Measurements from ENCODE around the gene BORCS5.
A peak's percentile ranks its signal among the peaks of the same experiment; 100 is the strongest.
"Not testable (repeated sequence)": the region's sequence is repeated elsewhere in the genome, so short reads cannot be mapped to it uniquely, and the experiment has no call there.

BORCS5 gene

GRCh38 chr12:12356896-12357718 lies at the start of gene BORCS5:
Gene BORCS5, plus strand, starts transcription at chr12:12357078. Its CDS starts 374 bp downstream, at chr12:12357452.
- DNase-seq (ENCODE audit: low spot score), result peak; percentile 100

DNA sequence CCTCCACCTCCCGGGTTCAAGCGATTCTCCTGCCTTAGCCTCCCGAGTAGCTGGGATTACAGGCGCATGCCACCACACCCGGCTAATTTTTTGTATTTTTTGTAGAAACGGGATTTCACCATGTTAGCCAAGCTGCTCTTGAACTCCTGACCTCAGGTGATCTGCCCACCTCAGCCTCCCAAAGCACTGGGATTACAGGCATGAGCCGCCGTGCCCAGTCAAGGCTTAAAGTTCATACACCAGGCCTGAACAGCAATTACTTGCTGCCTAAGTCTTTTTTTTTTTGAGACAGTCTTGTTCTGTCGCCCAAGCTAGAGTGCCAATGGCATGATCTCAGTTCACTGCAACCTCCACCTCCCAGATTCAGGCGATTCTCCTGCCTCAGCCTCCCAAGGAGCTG lies 46.2 kb upstream of the BORCS5 start:
- not testable (repeated sequence) for DNase-seq (ENCODE audit: low spot score)

GRCh38 chr12:12315838-12316237 lies 41.0 kb upstream of the BORCS5 start:
- DNase-seq (ENCODE audit: low spot score), result no peak

GRCh38 chr12:12319451-12320183 lies 37.3 kb upstream of the BORCS5 start:
- peak; percentile 55 for DNase-seq (ENCODE audit: low spot score)

DNA sequence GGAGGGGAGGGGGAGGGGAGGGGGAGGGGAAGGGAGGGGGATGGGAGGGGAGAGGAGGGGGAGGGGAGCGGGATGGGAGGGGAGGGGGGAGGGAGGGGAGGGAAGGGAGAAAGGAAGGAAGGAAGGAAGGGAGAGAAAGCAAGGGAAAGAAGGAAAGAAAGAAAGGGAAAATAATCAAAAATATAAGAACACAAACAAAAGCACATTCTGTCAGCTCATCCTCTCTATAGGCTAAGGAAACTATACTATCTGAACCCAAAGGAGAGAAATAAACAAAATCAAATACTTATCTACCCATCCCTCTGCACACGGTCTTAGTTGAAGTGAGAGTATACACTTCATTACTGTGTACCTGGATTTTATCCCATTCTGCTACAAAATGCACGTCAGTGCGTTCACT lies 33.8 kb upstream of the BORCS5 start:
- no peak for DNase-seq (ENCODE audit: low spot score)

DNA sequence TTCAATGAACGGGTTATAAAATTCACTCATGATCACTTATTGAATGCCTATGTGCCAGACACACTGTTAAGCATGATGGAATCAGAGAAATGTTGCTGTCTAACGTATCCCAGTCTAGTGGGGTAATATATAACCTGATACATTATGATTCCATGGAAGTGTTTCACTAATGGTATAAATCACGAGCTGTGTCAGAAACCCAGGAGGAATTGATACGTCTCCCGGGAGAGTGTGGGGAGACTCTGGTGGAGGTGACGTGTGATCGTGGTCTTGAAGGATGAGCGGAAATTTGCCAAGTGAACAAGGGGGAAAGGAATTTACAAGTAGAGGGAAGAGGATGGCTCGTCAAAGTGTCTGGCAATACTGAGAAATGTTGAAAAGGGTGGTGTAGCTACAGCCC lies 33.3 kb upstream of the BORCS5 start:
- DNase-seq (ENCODE audit: low spot score), result no peak

- DNase-seq (ENCODE audit: low spot score), result no peak
These were observed 30.6 kb upstream of the BORCS5 start for GRCh38 chr12:12326262-12326661.

DNA sequence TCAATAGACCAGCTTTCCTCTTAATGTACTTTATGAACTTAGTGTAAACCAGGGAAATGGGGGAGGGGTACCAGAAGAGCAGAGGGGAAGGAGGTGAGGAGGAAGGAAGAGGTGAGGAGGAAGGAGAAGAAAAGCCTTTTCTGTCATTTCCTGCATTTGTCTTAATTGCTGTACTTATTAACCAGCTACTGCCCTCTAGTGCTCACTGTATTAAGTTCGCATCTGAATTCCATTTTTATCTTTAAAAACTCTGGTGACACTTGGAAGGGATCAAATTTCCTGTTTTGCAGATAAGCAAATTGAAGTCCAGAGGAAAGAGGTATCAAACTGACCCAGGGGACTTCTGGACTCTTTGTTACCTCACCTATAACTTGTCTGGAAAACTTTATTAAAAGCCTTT lies 29.1 kb upstream of the BORCS5 start:
- peak; percentile 86 for DNase-seq (ENCODE audit: low spot score)

DNA sequence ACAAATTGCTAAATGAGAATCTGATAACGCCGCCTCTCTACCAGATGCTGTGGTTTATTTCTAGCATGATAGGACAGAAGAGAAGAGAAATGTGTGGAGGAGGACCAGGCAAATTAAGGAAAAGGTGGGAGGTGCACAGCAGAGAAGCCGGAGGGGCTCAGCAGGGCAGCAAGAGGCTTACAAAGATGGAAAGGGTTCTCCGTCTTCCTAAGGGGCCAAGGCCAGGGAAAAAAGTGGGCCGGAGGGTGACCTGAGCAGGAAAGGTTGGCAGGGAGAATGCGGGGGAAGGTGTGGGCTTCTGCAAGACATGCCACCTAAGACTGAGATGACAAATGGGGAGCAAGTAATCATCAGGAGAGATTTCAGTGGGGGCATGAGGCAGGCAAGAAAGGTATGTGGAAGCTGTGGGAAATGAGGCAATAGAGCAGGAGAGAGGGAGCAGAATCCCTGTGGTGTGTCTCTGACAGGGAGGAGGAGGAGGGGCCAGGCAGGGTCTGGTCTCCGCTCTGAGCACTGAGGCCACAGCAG lies 25.6 kb upstream of the BORCS5 start:
- DNase-seq (ENCODE audit: low spot score), result no peak

DNA sequence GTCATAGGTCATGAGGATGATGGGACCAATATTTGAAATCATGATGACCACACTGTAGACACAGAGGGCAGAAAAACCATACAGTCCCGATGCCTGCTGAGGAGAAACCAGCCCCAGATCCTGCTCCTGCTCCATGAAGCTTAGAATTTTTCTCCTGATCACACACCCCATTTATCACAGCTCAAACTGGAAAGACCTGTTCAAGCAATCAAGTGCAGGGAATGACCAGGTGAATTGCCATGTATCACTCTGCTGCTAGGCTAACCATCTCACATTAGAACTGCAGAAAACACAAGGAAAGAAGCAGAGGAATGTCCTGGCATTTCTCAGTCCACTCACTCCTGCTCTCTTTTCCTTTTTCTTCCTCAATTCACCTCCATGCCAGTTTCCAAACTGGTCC lies 25.0 kb upstream of the BORCS5 start:
- DNase-seq (ENCODE audit: low spot score), result peak; percentile 54

DNA sequence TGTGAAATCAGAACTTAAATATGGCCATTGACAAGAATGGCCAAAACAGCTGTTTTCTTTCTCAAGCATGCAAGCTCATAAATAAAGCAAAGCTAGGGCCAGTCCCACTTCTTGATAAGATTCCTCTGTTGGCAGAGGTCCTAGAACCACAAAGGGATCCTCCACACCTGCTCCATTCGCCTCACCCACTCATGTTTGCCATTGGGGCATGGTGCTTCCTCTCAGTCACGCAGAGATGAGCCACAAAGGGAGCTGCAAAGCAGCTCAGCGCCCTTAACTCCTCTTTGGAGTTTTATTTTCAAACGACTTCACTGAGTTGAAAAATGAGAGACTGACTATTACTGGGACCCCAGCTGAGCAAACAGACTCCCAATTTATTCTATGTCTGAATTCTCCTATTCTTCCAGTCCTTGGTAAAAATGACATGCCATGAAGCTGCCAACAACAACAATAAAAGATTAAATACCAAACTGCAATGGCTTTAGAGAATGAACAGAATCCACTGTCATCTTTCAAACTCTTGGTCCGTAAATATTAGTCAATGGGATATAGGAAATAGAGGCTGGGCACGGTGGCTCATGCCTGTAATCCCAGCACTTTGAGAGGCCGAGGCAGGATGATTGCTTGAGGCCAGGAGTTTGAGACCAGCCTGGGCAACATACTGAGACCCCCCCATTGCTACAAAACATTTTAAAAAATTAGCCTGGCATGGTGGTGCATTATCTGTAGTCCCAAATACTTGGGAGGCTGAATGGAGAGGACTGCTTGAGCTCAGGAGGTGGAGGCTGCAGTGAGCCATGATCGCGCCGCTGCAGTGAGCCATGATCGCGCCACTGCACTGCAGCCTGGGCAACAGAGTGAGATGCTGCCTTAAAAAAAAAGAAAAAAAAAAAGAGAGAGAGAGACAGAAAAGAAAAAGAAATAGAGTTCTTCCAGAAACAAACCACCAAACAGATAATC lies 23.2 kb upstream of the BORCS5 start:
- DNase-seq (ENCODE audit: low spot score), result peak; percentile 96

- peak; percentile 84 for DNase-seq (ENCODE audit: low spot score)
These were observed 22.4 kb upstream of the BORCS5 start for GRCh38 chr12:12334367-12335040.

DNA sequence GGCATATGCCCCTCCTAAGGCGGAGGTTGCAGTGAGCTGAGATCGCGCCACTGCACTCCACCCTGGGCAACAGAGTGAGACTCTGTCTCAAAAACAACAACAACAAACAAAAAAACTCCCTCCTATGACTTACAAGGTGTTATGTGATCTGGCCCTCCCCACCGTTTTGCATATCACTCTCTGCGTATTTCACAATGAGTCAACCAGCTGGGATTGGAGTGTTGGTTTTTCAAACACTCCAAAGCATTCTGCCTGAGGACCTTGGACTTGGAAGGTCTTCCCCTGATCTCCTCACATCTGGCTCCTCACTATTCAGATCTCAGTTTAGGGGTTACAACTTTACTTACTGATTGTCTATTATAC lies 20.8 kb upstream of the BORCS5 start:
- DNase-seq (ENCODE audit: low spot score), result no peak

DNA sequence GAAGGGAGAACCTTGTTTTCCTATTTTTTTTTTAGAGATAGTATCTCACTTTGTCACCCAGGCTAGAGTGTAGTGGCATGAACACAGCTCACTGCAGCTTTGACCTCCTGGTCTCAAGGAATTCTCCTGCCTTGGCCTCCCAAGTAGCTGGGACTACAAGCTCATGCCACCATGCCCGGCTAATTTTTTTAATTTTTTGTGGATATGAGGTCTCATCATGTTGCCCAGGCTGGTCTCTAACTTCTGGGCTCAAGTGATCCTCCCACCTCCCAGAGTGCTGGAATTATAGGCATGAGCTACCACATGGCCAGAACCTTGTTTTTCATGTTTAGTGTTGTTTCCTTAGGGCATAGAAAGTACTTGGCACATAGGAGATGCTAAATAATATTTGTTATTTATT lies 20.4 kb upstream of the BORCS5 start:
- DNase-seq (ENCODE audit: low spot score), result no peak

GRCh38 chr12:12338527-12339168 lies 18.2 kb upstream of the BORCS5 start:
- no peak for DNase-seq (ENCODE audit: low spot score)

GRCh38 chr12:12349711-12350665 lies 6.9 kb upstream of the BORCS5 start, which contains the start of gene MANSC1:
Gene MANSC1, minus strand, starts transcription at chr12:12350242. Its CDS starts 6,928 bp downstream, at chr12:12343314.
- DNase-seq (ENCODE audit: low spot score), result peak; percentile 80

- DNase-seq (ENCODE audit: low spot score), result peak; percentile 74
These were observed 5.9 kb upstream of the BORCS5 start for GRCh38 chr12:12350868-12351463.

GRCh38 chr12:12351468-12352185 lies 5.3 kb upstream of the BORCS5 start:
- DNase-seq (ENCODE audit: low spot score), result not testable (repeated sequence)
